Measurements from ENCODE around the gene ZBTB2.

ZBTB2 gene

DNA sequence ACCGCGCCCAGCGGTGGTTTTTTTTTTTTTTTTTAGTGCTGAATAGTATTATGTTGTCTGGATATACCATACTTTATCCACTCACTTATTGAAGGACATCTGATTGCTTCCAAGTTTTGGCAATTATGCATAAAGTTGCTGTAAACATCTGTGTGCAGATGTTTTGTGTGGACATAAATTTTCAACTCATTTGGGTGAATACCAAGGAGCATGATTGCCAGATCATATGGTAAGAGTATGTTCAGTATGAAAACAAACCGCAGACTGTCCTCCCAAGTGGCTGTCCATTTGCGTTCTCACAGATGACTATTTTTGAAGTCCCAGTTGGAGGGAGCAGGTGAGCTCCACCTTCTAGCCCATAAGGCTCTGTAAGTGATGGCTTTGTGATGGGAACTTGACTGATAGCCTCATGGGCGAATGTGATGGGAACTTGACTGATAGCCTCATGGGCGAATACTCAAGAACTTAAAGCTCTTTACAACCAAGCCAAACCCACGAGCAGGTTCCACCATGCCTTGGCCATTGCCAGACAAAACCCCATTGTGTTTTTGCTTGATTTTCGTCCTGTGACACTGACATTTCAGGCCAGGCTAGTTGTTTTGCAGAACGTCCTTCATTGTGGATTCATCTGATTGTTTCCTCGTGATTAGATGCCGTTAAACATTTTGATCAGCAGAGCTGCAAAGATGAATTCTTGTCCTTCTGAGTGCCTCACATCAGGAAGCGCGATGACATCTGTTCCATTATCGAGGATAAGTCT, 51.0 kb downstream of the ZBTB2 start:
- no peak overlapping the region for H3K9ac ChIP-seq (ENCODE audit: low read depth, low read length)
- no peaks in the 10 kb centered on the region for H3K9me3 ChIP-seq (ENCODE audit: insufficient read depth, low read length, severe bottlenecking)
- no peak overlapping the region for H2AFZ ChIP-seq (ENCODE audit: low read depth, low read length)
- no peak overlapping the region for H3K27ac ChIP-seq (ENCODE audit: low read length)
- TF ChIP-seq, protein P1, sequence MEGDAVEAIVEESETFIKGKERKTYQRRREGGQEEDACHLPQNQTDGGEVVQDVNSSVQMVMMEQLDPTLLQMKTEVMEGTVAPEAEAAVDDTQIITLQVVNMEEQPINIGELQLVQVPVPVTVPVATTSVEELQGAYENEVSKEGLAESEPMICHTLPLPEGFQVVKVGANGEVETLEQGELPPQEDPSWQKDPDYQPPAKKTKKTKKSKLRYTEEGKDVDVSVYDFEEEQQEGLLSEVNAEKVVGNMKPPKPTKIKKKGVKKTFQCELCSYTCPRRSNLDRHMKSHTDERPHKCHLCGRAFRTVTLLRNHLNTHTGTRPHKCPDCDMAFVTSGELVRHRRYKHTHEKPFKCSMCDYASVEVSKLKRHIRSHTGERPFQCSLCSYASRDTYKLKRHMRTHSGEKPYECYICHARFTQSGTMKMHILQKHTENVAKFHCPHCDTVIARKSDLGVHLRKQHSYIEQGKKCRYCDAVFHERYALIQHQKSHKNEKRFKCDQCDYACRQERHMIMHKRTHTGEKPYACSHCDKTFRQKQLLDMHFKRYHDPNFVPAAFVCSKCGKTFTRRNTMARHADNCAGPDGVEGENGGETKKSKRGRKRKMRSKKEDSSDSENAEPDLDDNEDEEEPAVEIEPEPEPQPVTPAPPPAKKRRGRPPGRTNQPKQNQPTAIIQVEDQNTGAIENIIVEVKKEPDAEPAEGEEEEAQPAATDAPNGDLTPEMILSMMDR (IDR thresholded peaks at IDR 0.05; ENCODE audit: borderline replicate concordance, extremely low read depth, low read length, poor library complexity, severe bottlenecking), result no peak
- TF ChIP-seq EZH2 (IDR thresholded peaks at IDR 0.05; ENCODE audit: borderline replicate concordance, low read depth, low read length, severe bottlenecking), result no peak
- no peaks in the 10 kb centered on the region for H3K36me3 ChIP-seq (ENCODE audit: insufficient read depth, low read length)
- no peak for DNase-seq
- no peaks in the 10 kb centered on the region for H3K4me1 ChIP-seq (ENCODE audit: insufficient read depth, low read length)
- no peaks in the 10 kb centered on the region for H3K27me3 ChIP-seq (ENCODE audit: insufficient read depth, low read length, poor library complexity)
- H4K20me1 ChIP-seq (ENCODE audit: insufficient read depth, low read length), result no peaks in the 10 kb centered on the region
- no peak overlapping the region for H3K4me3 ChIP-seq (ENCODE audit: low read depth in 1 of 2, low read length in 2 of 2)
- no peak for ATAC-seq (ENCODE audit: insufficient read depth, low read depth)
- no peak overlapping the region for H3K4me2 ChIP-seq (ENCODE audit: insufficient read depth, low read length)
- H3K79me2 ChIP-seq (ENCODE audit: insufficient read depth, low read length), result no peaks in the 10 kb centered on the region

DNA sequence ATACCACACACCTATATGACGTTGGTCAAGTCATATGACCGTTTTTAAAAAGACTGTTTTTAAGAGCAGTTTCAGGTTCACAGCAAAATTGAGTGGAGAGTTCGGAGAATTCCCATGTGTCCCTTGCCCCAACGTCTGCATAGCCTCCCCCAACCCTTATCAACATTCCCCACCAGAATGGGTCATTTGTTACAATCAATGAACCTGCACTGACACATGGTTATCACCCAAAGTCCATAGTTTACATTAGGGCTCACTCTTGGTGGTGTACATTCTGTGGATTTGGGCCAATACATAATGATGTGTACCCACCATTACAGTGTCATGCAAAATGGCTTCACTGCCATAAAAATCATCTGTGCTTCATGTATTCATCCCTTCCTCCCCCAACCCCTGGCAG, 52.0 kb downstream of the ZBTB2 start:
- H3K4me2 ChIP-seq (ENCODE audit: insufficient read depth, low read length), result no peak overlapping the region
- ATAC-seq (ENCODE audit: insufficient read depth, low read depth), result no peak
- no peak overlapping the region for H3K4me3 ChIP-seq (ENCODE audit: low read depth in 1 of 2, low read length in 2 of 2)
- TF ChIP-seq, protein P1 (IDR thresholded peaks at IDR 0.05; ENCODE audit: borderline replicate concordance, extremely low read depth, low read length, poor library complexity, severe bottlenecking), result no peak
- DNase-seq, result no peak
- no peaks in the 10 kb centered on the region for H3K36me3 ChIP-seq (ENCODE audit: insufficient read depth, low read length)
- no peaks in the 10 kb centered on the region for H4K20me1 ChIP-seq (ENCODE audit: insufficient read depth, low read length)
- H3K9ac ChIP-seq (ENCODE audit: low read depth, low read length), result no peak overlapping the region
- no peaks in the 10 kb centered on the region for H3K9me3 ChIP-seq (ENCODE audit: insufficient read depth, low read length, severe bottlenecking)
- H3K27me3 ChIP-seq (ENCODE audit: insufficient read depth, low read length, poor library complexity), result no peaks in the 10 kb centered on the region
- H3K27ac ChIP-seq (ENCODE audit: low read length), result no peak overlapping the region
- H2AFZ ChIP-seq (ENCODE audit: low read depth, low read length), result no peak overlapping the region
- no peaks in the 10 kb centered on the region for H3K4me1 ChIP-seq (ENCODE audit: insufficient read depth, low read length)
- H3K79me2 ChIP-seq (ENCODE audit: insufficient read depth, low read length), result no peaks in the 10 kb centered on the region

DNA sequence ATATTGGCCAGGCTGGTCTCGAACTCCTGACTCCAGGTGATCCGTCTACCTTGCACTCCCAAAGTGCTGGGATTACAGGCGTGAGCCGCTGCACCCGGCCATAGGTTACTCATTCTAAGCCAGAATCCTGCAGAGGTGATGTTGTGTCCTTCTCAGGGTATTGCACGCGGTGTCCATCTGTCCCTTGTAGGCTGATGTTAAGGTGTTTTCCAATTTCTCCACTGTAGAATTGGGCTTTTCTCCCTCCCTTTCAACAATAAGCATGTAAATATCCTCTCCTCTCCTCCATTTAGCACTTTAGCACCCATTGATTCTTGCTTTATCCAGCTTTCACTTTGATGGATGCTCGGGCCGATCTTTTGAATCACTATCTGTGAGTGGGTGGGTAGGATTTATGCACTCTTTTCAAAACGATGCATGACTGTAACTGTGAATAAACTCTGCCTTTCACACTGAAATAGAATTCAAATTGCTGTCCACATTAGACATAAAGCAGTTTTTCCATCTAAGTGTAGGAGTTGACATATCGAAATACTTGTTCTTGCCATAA, 52.6 kb downstream of the ZBTB2 start:
- Histone ChIP-seq H3K9ac (ENCODE audit: low read depth, low read length) (no peak overlapping the region), H3K36me3 (ENCODE audit: insufficient read depth, low read length) (no peaks in the 10 kb centered on the region), H3K27ac (ENCODE audit: low read length) (no peak overlapping the region), H2AFZ (ENCODE audit: low read depth, low read length) (no peak overlapping the region), H3K9me3 (ENCODE audit: insufficient read depth, low read length, severe bottlenecking) (no peaks in the 10 kb centered on the region), H4K20me1 (ENCODE audit: insufficient read depth, low read length) (no peaks in the 10 kb centered on the region), H3K4me3 (ENCODE audit: low read depth in 1 of 2, low read length in 2 of 2) (no peak overlapping the region), H3K79me2 (ENCODE audit: insufficient read depth, low read length) (no peaks in the 10 kb centered on the region), H3K4me2 (ENCODE audit: insufficient read depth, low read length) (no peak overlapping the region), H3K27me3 (ENCODE audit: insufficient read depth, low read length, poor library complexity) (no peaks in the 10 kb centered on the region), H3K4me1 (ENCODE audit: insufficient read depth, low read length) (no peaks in the 10 kb centered on the region)
- TF ChIP-seq EZH2 (IDR thresholded peaks at IDR 0.05; ENCODE audit: borderline replicate concordance, low read depth, low read length, severe bottlenecking), result no peak
- TF ChIP-seq, protein P1 (IDR thresholded peaks at IDR 0.05; ENCODE audit: borderline replicate concordance, extremely low read depth, low read length, poor library complexity, severe bottlenecking), result no peak
- DNase-seq (no peak), ATAC-seq (ENCODE audit: insufficient read depth, low read depth) (no peak)
